ENCODE data around the gene SULT2B1. TPM values are rescaled to one million over a fixed set of nuclear protein-coding genes. Genes with fewer than 3 reads are reported as not detected.

The SULT2B1 gene
- total RNA-seq, 2 donors from 2014 or later = 1.0 TPM; not detected in 1

- intact Hi-C loops (cut with DNase I) = no loop called here
- Histone ChIP-seq H3K27ac (no peak overlapping the region), H3K9me3 (no peaks in the 10 kb centered on the region), H3K27me3 (no peaks in the 10 kb centered on the region), H3K4me1 (no peaks in the 10 kb centered on the region), H3K36me3 (replicated peaks in 1 of 2; ENCODE audit: insufficient read depth in 1 of 2, low read depth in 2 of 2) (no peaks in the 10 kb centered on the region), H3K4me3 (no peak overlapping the region)
- ATAC-seq = peak; percentile 23
- DNase-seq = no peak
- TF ChIP-seq CTCF (IDR thresholded peaks at IDR 0.05) (peak in 3 of 7 experiments; percentile 13 to 29 (median 17)), POLR2A (IDR thresholded peaks at IDR 0.05) (no peak)
- 43% methylated on average over 3 to 9 of the region's 9 CpGs for WGBS, 2 donors
These were observed 56.9 kb downstream of the SULT2B1 start for GRCh38 chr19:48608798-48609263.

- Histone ChIP-seq H3K27ac (no peak overlapping the region), H3K9me3 (no peaks in the 10 kb centered on the region), H3K36me3 (replicated peaks in 1 of 2; ENCODE audit: insufficient read depth in 1 of 2, low read depth in 2 of 2) (no peaks in the 10 kb centered on the region), H3K27me3 (no peaks in the 10 kb centered on the region), H3K4me3 (no peak overlapping the region), H3K4me1 (no peaks in the 10 kb centered on the region)
- 94% methylated on average over 15 to 20 of the region's 20 CpGs for WGBS, 2 donors
- intact Hi-C loops (cut with DNase I) = no loop called here
- TF ChIP-seq POLR2A (IDR thresholded peaks at IDR 0.05) (no peak), CTCF (IDR thresholded peaks at IDR 0.05) (no peak)
- DNase-seq = no peak
- ATAC-seq = no peak
These were observed 57.7 kb downstream of the SULT2B1 start for GRCh38 chr19:48609571-48610108.

- H3K27ac ChIP-seq = no peak overlapping the region
- TF ChIP-seq POLR2A (IDR thresholded peaks at IDR 0.05) = no peak
- TF ChIP-seq CTCF (IDR thresholded peaks at IDR 0.05) = no peak
- H3K9me3 ChIP-seq = no peaks in the 10 kb centered on the region
- WGBS, 2 donors = 90 to 92% methylated on average over 6 to 14 of the region's 14 CpGs
- H3K27me3 ChIP-seq = no peaks in the 10 kb centered on the region
- intact Hi-C loops (cut with DNase I) = no loop called here
- H3K36me3 ChIP-seq (replicated peaks in 1 of 2; ENCODE audit: insufficient read depth in 1 of 2, low read depth in 2 of 2) = peaks cover 12 to 14% of the 10 kb centered on the region in 2 donors
- ATAC-seq (no peak), DNase-seq (no peak)
- H3K4me3 ChIP-seq = no peak overlapping the region
- H3K4me1 ChIP-seq = peaks cover 21% of the 10 kb centered on the region
These were observed 59.9 kb downstream of the SULT2B1 start for GRCh38 chr19:48611872-48612271.

- TF ChIP-seq POLR2A (IDR thresholded peaks at IDR 0.05) (no peak), CTCF (IDR thresholded peaks at IDR 0.05) (no peak)
These were observed 61.3 kb downstream of the SULT2B1 start for GRCh38 chr19:48613024-48613851.

More at GRCh38 chr19:48613024-48613851, 61.3 kb downstream of the SULT2B1 start:
- ATAC-seq = no peak
- Histone ChIP-seq H3K4me1 (peaks cover 34% of the 10 kb centered on the region), H3K9me3 (no peaks in the 10 kb centered on the region), H3K27ac (no peak overlapping the region), H3K36me3 (replicated peaks in 1 of 2; ENCODE audit: insufficient read depth in 1 of 2, low read depth in 2 of 2) (peaks cover 12 to 16% of the 10 kb centered on the region in 2 donors), H3K27me3 (no peaks in the 10 kb centered on the region), H3K4me3 (no peak overlapping the region)
- WGBS, 2 donors = 84 to 90% methylated on average over 4 to 35 of the region's 39 CpGs
- peak in 1 of 4 donors; percentile 42 for DNase-seq
- intact Hi-C loops (cut with DNase I) = no loop called here

Measured in body of pancreas (tissue), 4 donors.